Measurements from ENCODE around the gene STK32B. TPM values are rescaled to one million over a fixed set of nuclear protein-coding genes. Genes with fewer than 3 reads are reported as not detected.

The STK32B gene
- polyA plus RNA-seq, 1 of the 3 experiments (the other 2 are of a cell fraction), result 0.20 TPM

GRCh38 chr4:5232549-5232948 lies 181.3 kb downstream of the STK32B start:
- CTCF ChIA-PET, result no interaction called here
- Histone ChIP-seq H3K9me3 (no peaks in the 10 kb centered on the region), H3K36me3 (replicated peaks in 1 of 2; ENCODE audit: control insufficient read depth in 1 of 2, insufficient read depth in 2 of 2, low read length in 1 of 2) (no peaks in the 10 kb centered on the region), H3K9ac (no peak overlapping the region), H3F3A (replicated peaks; ENCODE audit: insufficient read depth) (no peaks in the 10 kb centered on the region), H3K79me2 (ENCODE audit: insufficient read depth) (no peaks in the 10 kb centered on the region), H3K4me3 (ENCODE audit: low read depth in 2 of 2, low read length in 1 of 2) (no peak overlapping the region), H3K27me3 (ENCODE audit: insufficient read depth) (no peaks in the 10 kb centered on the region), H3K4me2 (no peak overlapping the region), H3K27ac (ENCODE audit: low read depth in 2 of 2, low read length in 1 of 2) (no peak overlapping the region), H3K9me2 (no peaks in the 10 kb centered on the region), H4K20me1 (ENCODE audit: insufficient read depth) (no peaks in the 10 kb centered on the region), H3K4me1 (ENCODE audit: control insufficient read depth in 1 of 2, insufficient read depth in 2 of 2, low read depth in 1 of 2, low read length in 1 of 2) (no peaks in the 10 kb centered on the region), H2AFZ (ENCODE audit: low read depth) (no peak overlapping the region)
- POLR2A ChIA-PET, result no interaction called here
- TF ChIP-seq ZBTB33 (IDR thresholded peaks at IDR 0.05; ENCODE audit: borderline replicate concordance, low read depth) (no peak), RXRA (IDR thresholded peaks at IDR 0.05; ENCODE audit: borderline replicate concordance, low read depth) (no peak), JUND (IDR thresholded peaks at IDR 0.05) (no peak), PBX3 (IDR thresholded peaks at IDR 0.05) (no peak), GATA2 (CRISPR knock-in tag; IDR thresholded peaks at IDR 0.05) (no peak), EP300 (IDR thresholded peaks at IDR 0.05; ENCODE audit: borderline replicate concordance in 1 of 2, low read depth in 1 of 2, low read length in 1 of 2) (no peak), POLR2AphosphoS5 (IDR thresholded peaks at IDR 0.05; ENCODE audit: low read depth, low read length) (no peak), YY1 (IDR thresholded peaks at IDR 0.05; ENCODE audit: low read depth) (no peak), GABPA (IDR thresholded peaks at IDR 0.05; ENCODE audit: low read depth) (no peak), TEAD4 (IDR thresholded peaks at IDR 0.05; ENCODE audit: borderline replicate concordance, insufficient read depth) (no peak), RAD21 (IDR thresholded peaks at IDR 0.05; ENCODE audit: low read length) (no peak), RCOR1 (IDR thresholded peaks at IDR 0.05; ENCODE audit: low read length) (no peak), EZH2phosphoT487 (IDR thresholded peaks at IDR 0.05; ENCODE audit: borderline replicate concordance, low read depth) (no peak), REST (IDR thresholded peaks at IDR 0.05; ENCODE audit: low read depth, low read length) (no peak), TCF12 (IDR thresholded peaks at IDR 0.05) (no peak), FOXM1 (IDR thresholded peaks at IDR 0.05; ENCODE audit: low read depth) (no peak), TAF1 (IDR thresholded peaks at IDR 0.05; ENCODE audit: borderline replicate concordance, low read depth, low read length) (no peak), IRF3 (IDR thresholded peaks at IDR 0.05; ENCODE audit: low read depth, low read length) (no peak), MAX (IDR thresholded peaks at IDR 0.05; ENCODE audit: low read depth) (no peak), FOSL2 (IDR thresholded peaks at IDR 0.05; ENCODE audit: borderline replicate concordance, low read depth) (no peak)
- DNase-seq, result no peak
- WGBS (ENCODE audit: low lambda C conversion rate), result 11% methylated on average over 1 of the region's 1 CpG

Data from SK-N-SH (cell line).